HCT116 (cell line): ENCODE measurements around the gene RFX8. TPM values are rescaled to one million over a fixed set of nuclear protein-coding genes. Genes with fewer than 3 reads are reported as not detected.

Source experiments
- ATAC-seq: fragments of 200-7000 bp; cut with Tn5 transposase; 2 replicates; pipeline ENCODE4 v1.9.1; 2020; ENCODE audit warnings: mild to moderate bottlenecking, moderate library complexity
- BruUV-seq: library from RNA; stranded (reverse); fragments of 400-500 nt; replicated peaks from 2 replicates; lab custom pipeline; 2021; lab: Mats Ljungman, UMichigan
- CTCF ChIA-PET: fragments of 300-600 bp; sonication (Branson Sonifier 250); formaldehyde crosslinking; loops from one replicate; lab custom pipeline; 2021; ENCODE audit warnings: antibody characterized with exemption; lab: Charles Lee
- POLR2A ChIA-PET: fragments of 300-600, 350-600 bp; sonication (Branson Sonifier 250); formaldehyde crosslinking; loops from one replicate; lab custom pipeline; 2021; ENCODE audit warnings: antibody characterized with exemption; lab: Charles Lee
- RAD21 ChIA-PET, 2 experiments: fragments of 300-600 bp; sonication (Branson Sonifier 250); formaldehyde crosslinking; loops; one replicate each; lab custom pipeline; 2023; ENCODE audit warnings: low total read pairs in 2 of 2; ENCODE audit not compliant: uncharacterized antibody in 2 of 2, unreplicated experiment in 2 of 2, low non-redundant PET in 1 of 2; lab: Charles Lee
- DNase-seq: peaks from one replicate; pipeline ENCODE4 v3.0.0-alpha.2; 2010; ENCODE audit warnings: low read depth, low spot score
- H2AFZ ChIP-seq: fragments of 200-600 bp; shearing (Covaris generic), sonication (generic); 2 replicates; pipeline ENCODE4 v1.6.1; 2017; ENCODE audit warnings: low read depth, mixed run types, mixed read lengths, antibody characterized with exemption, low read length; ENCODE audit not compliant: poor library complexity, severe bottlenecking
- H3K27ac ChIP-seq: 2 replicates; pipeline ENCODE4 v1.5.1; 2012; ENCODE audit warnings: low read depth, low read length
- H3K27me3 ChIP-seq: fragments of 200-600 bp; sonication (generic); 2 replicates; pipeline ENCODE4 v1.6.1; 2016; ENCODE audit warnings: mixed run types, low read length, mixed read lengths; ENCODE audit not compliant: insufficient read depth
- H3K36me3 ChIP-seq, 2 experiments: fragments of 200-500 bp in 1 of 2; fragments of 200-600 bp in 1 of 2; sonication (Bioruptor generic) in 1 of 2; sonication (generic) in 1 of 2; 2 replicates each; pipeline versions ENCODE4 v1.5.1 to v1.6.1; 2014 to 2016; ENCODE audit warnings: low read length in 2 of 2, inconsistent platforms in 1 of 2, mixed read lengths in 1 of 2, mixed run types in 1 of 2; ENCODE audit not compliant: insufficient read depth in 2 of 2, control insufficient read depth in 1 of 2
- H3K4me1 ChIP-seq, 2 experiments: fragments of 200-600 bp in 1 of 2; sonication (generic) in 1 of 2; 2 replicates each; pipeline versions ENCODE4 v1.5.1 to v1.6.1; 2012 to 2017; ENCODE audit warnings: low read length in 2 of 2, inconsistent platforms in 1 of 2, mild to moderate bottlenecking in 1 of 2, mixed read lengths in 1 of 2, mixed run types in 1 of 2, moderate library complexity in 1 of 2; ENCODE audit not compliant: insufficient read depth in 2 of 2, control insufficient read depth in 1 of 2
- H3K4me2 ChIP-seq: fragments of 200-600 bp; sonication (generic); 2 replicates; pipeline ENCODE4 v1.6.1; 2017; ENCODE audit warnings: mixed run types, low read length, mixed read lengths
- H3K4me3 ChIP-seq, 2 experiments: fragments of 200-600 bp in 1 of 2; sonication (generic) in 1 of 2; replicated peaks in 1 of 2; 2 replicates each; pipeline ENCODE4 v1.5.1; 2011 to 2016; ENCODE audit warnings: low read length in 2 of 2, control low read depth in 1 of 2, low read depth in 1 of 2, mild to moderate bottlenecking in 1 of 2, mixed read lengths in 1 of 2, mixed run types in 1 of 2
- H3K79me2 ChIP-seq: fragments of 200-600 bp; sonication (generic); 2 replicates; pipeline ENCODE4 v1.6.1; 2017; ENCODE audit warnings: mild to moderate bottlenecking, mixed run types, low read length, moderate library complexity, mixed read lengths; ENCODE audit not compliant: insufficient read depth
- H3K9ac ChIP-seq: fragments of 200-600 bp; sonication (generic); 2 replicates; pipeline ENCODE4 v1.6.1; 2016; ENCODE audit warnings: low read length, mixed read lengths
- H3K9me2 ChIP-seq: fragments of 200-600 bp; sonication (generic), shearing (Covaris generic); 2 replicates; pipeline ENCODE4 v1.6.1; 2017; ENCODE audit warnings: mixed run types, mild to moderate bottlenecking, moderate library complexity; ENCODE audit not compliant: insufficient read depth
- H3K9me3 ChIP-seq, 2 experiments: fragments of 200-500 bp in 1 of 2; fragments of 200-600 bp in 1 of 2; sonication (Bioruptor generic) in 1 of 2; sonication (generic) in 1 of 2; 2 replicates each; pipeline ENCODE4 v1.6.1; 2014 to 2017; ENCODE audit warnings: low read length in 2 of 2, mixed read lengths in 2 of 2, inconsistent platforms in 1 of 2, low read depth in 1 of 2, mild to moderate bottlenecking in 1 of 2, mixed run types in 1 of 2, moderate library complexity in 1 of 2; ENCODE audit not compliant: control insufficient read depth in 1 of 2, insufficient read depth in 1 of 2
- H4K20me1 ChIP-seq: fragments of 200-600 bp; sonication (generic), shearing (Covaris generic); 2 replicates; pipeline ENCODE4 v1.6.1; 2017; ENCODE audit warnings: mixed run types, mild to moderate bottlenecking, moderate library complexity; ENCODE audit not compliant: insufficient read depth
- CBX3 ChIP-seq: IDR thresholded peaks from 2 replicates; pipeline ENCODE4 v1.6.1; 2012; ENCODE audit warnings: low read depth
- CEBPB ChIP-seq: IDR thresholded peaks from 2 replicates; pipeline ENCODE4 v1.6.1; 2012; ENCODE audit warnings: low read depth
- CTCF ChIP-seq, 3 experiments: fragments of 200-600 bp in 1 of 3; sonication (generic) in 1 of 3; IDR thresholded peaks in 2 of 3; conservative IDR thresholded peaks in 1 of 3; 2 replicates each; pipeline ENCODE4 v1.5.1; 2012 to 2017; ENCODE audit warnings: low read depth in 2 of 3, low read length in 2 of 3, antibody characterized with exemption in 1 of 3, borderline replicate concordance in 1 of 3, control low read depth in 1 of 3, mild to moderate bottlenecking in 1 of 3, mixed read lengths in 1 of 3, mixed run types in 1 of 3, moderate library complexity in 1 of 3; ENCODE audit not compliant: insufficient read depth in 1 of 3
- EGR1 ChIP-seq: IDR thresholded peaks from 2 replicates; pipeline ENCODE4 v1.6.1; 2012; ENCODE audit warnings: low read depth
- ELF1 ChIP-seq: IDR thresholded peaks from 2 replicates; pipeline ENCODE4 v1.6.1; 2012; ENCODE audit warnings: low read depth, borderline replicate concordance
- EZH2 ChIP-seq: fragments of 200-600 bp; sonication (generic); IDR thresholded peaks from 2 replicates; pipeline ENCODE4 v1.6.1; 2017; ENCODE audit warnings: antibody characterized with exemption, mixed run types
- FOSL1 ChIP-seq: IDR thresholded peaks from 2 replicates; pipeline ENCODE4 v1.6.1; 2012; ENCODE audit warnings: low read depth
- MAX ChIP-seq: IDR thresholded peaks from 2 replicates; pipeline ENCODE4 v1.6.1; 2012
- POLR2AphosphoS5 ChIP-seq: IDR thresholded peaks from 2 replicates; pipeline ENCODE4 v1.6.1; 2011; ENCODE audit warnings: mild to moderate bottlenecking, low read depth, low read length, moderate library complexity
- REST ChIP-seq: IDR thresholded peaks from 2 replicates; pipeline ENCODE4 v1.6.1; 2012; ENCODE audit warnings: low read depth
- SIN3A ChIP-seq: IDR thresholded peaks from 2 replicates; pipeline ENCODE4 v1.6.1; 2012; ENCODE audit warnings: low read depth
- SP1 ChIP-seq: IDR thresholded peaks from 2 replicates; pipeline ENCODE4 v1.6.1; 2012; ENCODE audit warnings: low read depth
- TCF7L2 ChIP-seq: IDR thresholded peaks from 2 replicates; pipeline ENCODE4 v1.7.0; 2011; ENCODE audit warnings: borderline replicate concordance, inconsistent platforms; ENCODE audit not compliant: insufficient read depth, insufficient read length; ENCODE audit errors: extremely low read depth
- ZBTB33 ChIP-seq: IDR thresholded peaks from 2 replicates; pipeline ENCODE4 v1.6.1; 2011; ENCODE audit warnings: mild to moderate bottlenecking, low read length, moderate library complexity; ENCODE audit not compliant: insufficient replicate concordance; ENCODE audit errors: extremely low read depth
- ZNF274 ChIP-seq: fragments of 200-500 bp; sonication (Bioruptor generic); IDR thresholded peaks from 2 replicates; pipeline ENCODE4 v1.6.1; 2014; ENCODE audit warnings: mild to moderate bottlenecking, low read depth, low read length, inconsistent platforms
- intact Hi-C: fragments of 100-400 bp; cut with micrococcal nuclease; formaldehyde crosslinking; loops from 2 replicates; pipeline ENCODE4 v1.10.0; 2022
- total RNA-seq: library from RNA; stranded (reverse); gene quantifications from one replicate; pipeline ENCODE4 v1.2.1, GENCODE V29; 2021; ENCODE audit not compliant: unreplicated experiment

RFX8 gene
- total RNA-seq, 1 experiment from 2014 or later: not detected

- CTCF ChIA-PET: no interaction called here
- H3K9me3 ChIP-seq: no peaks in the 10 kb centered on the region
- no peaks in the 10 kb centered on the region for H3K79me2 ChIP-seq
- DNase-seq (no peak), ATAC-seq (no peak)
- no peak overlapping the region for H2AFZ ChIP-seq
- H3K9ac ChIP-seq: no peak overlapping the region
- no peak overlapping the region for H3K4me2 ChIP-seq
- no TSS peak for BruUV-seq
- H3K4me1 ChIP-seq: no peaks in the 10 kb centered on the region
- POLR2A ChIA-PET: no interaction called here
- H3K36me3 ChIP-seq: no peaks in the 10 kb centered on the region
- H3K27ac ChIP-seq: no peak overlapping the region
- RAD21 ChIA-PET: no interaction called here
- H3K4me3 ChIP-seq: no peak overlapping the region
- intact Hi-C loops: loop anchor here (10.0 kb wide), 1 partner anchor 737 kb away; no protein-coding TSS in a partner anchor
- H4K20me1 ChIP-seq: no peaks in the 10 kb centered on the region
- no peak for TF ChIP-seq POLR2AphosphoS5
- TF ChIP-seq ZBTB33: no peak
- no peak for TF ChIP-seq SIN3A
- no peak for TF ChIP-seq CEBPB
- TF ChIP-seq CBX3: no peak
- TF ChIP-seq FOSL1: no peak
- no peak for TF ChIP-seq ZNF274
- no peak for TF ChIP-seq ELF1
- no peak for TF ChIP-seq SP1
- no peak for TF ChIP-seq EZH2
- TF ChIP-seq TCF7L2: no peak
- TF ChIP-seq REST: no peak
- no peak for TF ChIP-seq EGR1
- TF ChIP-seq MAX: no peak
- no peak for TF ChIP-seq CTCF (IDR thresholded peaks at IDR 0.05 in 2 of 3, conservative IDR thresholded peaks at IDR 0.05 in 1 of 3; ENCODE audit: borderline replicate concordance in 1 of 3, insufficient read depth in 1 of 3, low read depth in 2 of 3, low read length in 2 of 3)
- no peaks in the 10 kb centered on the region for H3K9me2 ChIP-seq
- no peaks in the 10 kb centered on the region for H3K27me3 ChIP-seq
Observed at GRCh38 chr2:101427743-101428142, 47.2 kb downstream of the RFX8 start.
